Activated CD4-positive, alpha-beta T cell treated with anti-CD3 and anti-CD28 coated beads, Interleukin-2, amount 50 U/mL, for 1 hour (primary cell): ENCODE data around the gene TRMT44.

Experiments used
- DNase-seq: peaks from one replicate; pipeline ENCODE4 v3.0.0-alpha.2; 2020

TRMT44 gene

DNA sequence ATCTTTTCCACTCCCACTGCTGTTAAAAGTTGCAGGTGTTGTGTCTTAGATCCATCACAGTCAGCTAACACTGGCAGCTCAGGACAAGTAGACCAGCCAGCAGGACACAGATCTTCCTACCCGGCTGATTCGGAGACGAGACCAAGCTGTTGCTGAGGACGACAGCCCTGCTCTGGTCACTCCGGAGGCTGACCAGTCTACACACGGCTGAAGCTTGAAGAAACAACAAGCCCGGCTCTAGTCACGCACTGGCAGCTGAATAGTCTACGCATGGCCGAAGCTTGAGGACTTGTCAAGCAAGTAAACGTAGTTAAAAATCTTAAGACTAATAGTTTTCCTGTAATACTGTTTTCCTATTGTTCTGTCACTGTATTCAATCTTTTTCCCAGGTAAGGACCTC is 1.8 kb upstream of the TRMT44 start:
- no peak for DNase-seq

DNA sequence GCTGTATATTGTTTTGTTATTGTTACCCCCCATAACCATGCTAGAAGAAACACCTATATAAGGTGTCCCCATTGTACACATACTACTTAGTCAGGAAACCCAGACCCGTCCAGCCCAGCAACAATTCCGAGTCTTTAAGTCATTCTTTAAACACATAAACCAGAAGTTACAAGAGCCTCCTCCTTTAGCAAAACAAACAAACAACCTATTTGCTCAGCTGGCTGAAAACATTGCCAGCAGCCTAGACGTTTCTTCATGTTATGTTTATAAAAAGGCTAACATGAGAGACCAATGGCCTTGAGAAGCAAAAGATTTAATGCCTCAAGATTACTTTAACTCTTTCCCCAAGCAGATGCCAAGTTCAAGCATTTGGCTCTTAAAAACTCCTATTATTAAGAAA is 1.4 kb upstream of the TRMT44 start:
- no peak for DNase-seq

DNA sequence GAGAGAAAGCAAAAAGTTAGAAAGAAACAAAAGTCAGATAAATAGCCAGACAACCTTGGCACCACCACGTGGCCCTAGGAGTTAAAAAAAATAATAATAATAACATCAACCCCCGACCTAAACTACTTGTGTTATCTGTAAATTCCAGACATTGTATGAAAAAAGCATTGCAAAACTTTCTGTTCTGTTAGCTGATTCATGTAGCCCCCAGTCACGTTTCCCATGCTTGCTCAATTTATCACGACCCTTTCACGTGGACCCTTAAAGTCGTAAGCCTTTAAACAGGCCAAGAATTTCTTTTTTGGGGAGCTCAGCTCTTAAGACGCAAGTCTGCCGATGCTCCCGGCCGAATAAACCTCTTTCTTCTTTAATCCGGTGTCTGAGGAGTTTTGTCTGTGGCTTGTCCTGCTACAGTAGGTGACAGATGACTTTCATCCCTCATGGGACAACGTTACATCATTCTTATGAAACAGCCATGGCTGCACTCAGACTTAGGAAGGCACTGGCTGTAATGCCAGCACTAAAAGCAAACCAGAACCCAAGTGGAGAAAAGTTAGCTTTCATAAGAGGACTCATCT is 574 bp upstream of the TRMT44 start:
- DNase-seq: peak; percentile 7

DNA sequence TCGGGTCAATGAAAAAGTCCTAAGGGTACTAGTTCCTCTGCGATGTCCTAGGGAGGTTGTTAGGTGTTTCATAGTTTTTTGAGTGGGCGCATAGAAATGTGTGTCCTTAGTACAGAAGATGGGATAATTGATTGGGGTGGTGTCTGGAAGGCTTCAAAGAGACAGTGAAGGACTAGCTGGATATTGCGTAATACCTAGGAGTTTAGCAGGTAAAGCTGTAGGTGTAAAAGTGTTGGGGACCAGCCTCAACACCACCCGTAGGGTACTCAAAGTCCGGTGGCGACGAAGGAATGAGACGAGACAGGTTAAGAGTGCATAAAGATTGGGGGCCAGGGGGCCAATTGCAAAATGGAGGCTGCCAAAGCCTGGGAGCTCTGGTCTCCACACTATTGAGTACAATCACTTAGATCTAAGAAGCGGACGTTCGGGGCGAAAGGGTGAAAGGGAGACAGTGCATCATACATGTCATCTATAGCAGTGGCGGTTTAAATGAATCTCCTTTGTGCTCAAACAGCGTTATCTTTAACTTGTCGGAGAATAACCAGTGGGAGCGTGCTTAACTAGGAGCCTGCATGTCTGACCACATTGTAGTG is 1.0 kb downstream of the TRMT44 start:
- DNase-seq: no peak

DNA sequence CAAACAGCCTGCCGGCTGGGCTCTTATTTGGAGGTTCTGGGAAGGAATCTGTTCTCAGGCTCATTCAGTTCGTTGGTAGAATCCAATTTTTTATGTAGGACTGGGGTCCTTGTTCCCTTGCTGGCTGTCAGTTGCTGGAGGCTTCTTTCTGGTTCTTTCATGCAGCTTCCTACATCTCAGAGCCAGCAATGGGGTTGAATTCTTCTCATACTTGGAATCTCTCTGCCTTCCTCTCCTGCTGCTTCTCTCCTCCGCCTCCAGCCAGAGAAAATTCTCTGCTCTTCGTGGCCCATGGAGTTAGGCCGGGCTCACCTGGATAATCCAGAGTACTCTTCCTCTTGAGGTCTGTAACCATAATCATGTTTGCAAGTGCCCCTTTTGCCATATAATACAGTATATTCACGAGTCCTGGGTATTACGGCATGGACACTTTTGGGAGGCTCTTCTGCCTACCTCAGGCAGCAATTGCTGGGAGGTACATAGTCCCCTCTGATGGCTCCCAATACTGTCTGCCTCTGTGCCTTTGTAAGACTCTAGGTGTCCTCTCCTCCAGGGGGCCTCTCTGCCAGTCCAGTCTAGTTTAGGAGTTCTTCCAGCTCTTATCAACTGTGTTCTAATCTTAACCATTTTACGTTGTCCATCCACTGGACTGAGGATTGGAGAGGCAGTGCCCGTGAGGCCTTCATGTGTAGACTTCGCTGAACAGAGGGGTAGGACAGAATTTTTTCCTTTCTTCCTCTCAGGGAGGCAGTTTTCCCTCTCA is 2.2 kb downstream of the TRMT44 start:
- no peak for DNase-seq

DNA sequence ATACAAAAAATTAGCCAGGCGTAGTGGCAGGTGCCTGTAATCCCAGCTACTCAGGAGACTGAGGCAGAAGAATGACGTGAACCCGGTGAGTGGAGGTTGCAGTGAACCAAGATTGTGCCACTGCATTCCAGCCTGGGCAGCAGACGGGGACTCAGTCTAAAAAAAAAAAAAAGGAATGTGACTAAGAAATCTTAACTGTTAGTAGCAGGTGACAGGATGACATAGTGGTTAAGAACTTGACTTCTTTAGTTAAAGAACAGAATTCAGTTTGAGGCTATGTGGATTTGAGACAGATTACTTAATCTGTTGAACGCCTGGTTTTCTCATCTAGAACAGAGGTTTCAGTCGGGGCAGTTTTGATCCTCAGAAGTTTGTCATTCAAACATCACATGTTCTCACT is 3.2 kb downstream of the TRMT44 start:
- DNase-seq: no peak

DNA sequence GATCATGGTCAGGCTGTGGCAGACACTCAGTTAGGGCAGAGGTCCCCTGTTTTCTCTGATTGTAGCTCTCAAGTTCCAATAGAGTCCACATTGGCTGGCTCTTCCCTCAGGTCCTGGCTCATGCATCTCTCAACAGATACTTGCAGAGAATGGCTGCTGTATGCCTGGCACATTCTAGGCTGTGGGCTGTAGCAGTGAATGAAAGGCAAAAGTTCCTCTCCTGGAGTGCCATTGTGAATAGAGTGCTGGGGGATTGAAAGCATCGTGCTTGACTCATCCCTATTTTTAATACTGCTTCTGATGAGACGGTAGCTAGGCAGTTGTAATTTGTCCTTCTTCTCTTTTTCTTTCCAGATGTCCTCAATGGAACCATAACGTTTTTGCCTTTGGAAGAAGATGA is 5.5 kb downstream of the TRMT44 start:
- no peak for DNase-seq

DNA sequence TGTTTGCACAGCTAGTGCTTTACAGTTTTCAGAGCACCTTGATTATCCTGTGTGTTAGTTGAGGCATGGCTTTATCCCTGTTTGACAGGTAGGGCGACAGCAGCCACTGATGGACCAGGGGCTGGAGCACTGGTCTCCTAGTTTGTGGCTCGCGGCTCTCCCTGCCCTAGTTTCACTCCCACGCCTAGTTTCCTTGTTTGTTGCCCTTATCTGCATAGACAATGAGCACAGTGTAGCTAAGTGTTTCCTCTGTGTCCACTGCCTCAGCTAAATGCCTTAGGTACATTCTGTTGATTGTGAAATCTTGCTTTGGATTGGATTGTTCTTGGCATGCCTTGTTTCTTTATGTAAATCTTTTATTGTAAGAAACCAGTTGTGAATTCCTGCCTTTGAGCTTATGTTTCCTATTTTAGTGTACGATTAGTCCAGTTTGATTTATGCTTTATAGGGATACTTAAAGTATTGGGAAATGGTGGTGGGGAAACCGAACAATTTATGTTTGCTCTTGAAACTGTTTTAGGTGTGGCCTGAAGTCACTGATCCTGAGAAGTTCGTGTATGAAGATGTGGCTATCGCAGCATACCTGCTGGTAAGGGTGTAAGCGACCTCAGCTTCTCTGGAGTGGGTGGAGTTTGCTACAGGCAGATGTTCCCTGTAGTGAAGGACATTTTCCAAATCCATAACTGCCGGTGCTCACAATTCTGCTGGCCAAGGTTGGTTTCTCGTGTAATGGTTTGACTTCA is 11.0 kb downstream of the TRMT44 start:
- DNase-seq: no peak

DNA sequence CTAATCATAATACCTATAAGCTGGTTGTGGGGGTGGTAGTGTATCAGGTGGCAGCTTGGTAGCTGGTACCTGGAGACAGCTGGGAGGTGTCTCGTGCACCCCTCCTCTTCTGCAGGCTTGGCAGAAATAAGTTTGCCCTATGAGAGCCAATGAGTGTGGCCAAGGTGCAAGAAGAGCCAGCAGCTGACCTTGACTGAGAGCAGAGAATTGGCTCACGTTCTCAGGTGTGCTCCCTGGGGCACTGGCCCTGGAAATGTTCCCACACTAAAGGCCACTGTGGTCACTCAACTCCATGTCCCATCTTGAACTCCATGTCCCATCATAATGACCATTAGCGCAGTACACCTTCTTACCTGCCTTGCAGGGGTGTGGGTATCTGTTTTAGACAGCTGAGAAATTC is 13.4 kb downstream of the TRMT44 start:
- no peak for DNase-seq

DNA sequence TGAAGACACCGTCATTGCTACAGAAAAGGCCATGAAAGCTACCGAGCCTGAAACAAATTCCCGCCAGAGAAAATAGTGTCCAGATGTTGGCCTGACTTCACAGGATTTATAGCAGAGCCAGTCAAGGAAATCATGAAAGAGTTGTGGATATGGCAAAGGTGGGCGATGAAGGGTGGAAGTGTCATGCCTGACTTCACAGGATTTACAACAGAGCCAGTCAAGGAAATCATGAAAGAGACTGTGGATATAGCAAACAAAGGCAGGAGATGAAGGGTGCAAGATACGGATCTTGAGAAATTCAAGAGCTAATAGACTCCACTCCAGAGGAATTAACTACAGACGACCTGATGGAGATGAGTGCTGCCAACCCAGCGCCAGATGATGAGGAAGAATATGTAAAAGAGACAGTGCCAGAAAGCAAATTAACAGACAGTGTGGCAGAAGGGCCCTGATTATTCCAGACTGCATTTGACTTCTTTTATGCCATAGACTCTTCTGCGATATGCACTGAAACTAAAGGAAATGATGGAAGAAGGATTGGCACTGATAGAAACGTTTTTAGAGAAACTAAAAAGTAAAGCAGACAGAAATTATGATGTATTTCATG is 17.2 kb downstream of the TRMT44 start:
- DNase-seq: no peak

DNA sequence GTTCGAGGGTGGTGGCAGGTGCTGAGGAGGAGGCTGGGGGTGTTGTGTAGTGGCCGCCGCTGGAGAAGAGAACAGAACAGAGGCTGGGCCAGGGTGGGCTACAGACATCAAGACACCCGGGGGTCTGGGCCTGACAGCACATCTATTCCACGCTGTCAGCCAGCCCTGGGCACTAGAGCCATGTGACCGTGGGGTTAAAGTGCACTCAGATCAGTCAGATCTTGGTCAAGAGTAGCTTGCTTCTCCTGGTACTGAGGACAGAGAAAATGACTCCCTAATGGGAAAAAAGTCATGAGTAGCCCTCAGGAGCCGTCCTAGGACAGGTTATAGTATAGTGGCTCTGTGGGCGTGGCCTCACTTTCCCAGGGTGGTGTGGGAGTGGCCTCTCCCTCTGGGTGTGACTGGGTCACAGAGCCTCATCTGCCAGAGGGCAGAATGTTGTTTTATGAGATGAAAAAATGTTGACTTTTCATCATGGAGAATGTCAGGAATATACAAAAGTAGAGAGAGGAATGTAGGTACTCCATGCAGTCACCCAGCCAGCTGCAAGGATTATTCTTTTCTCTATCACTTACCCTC is 19.4 kb downstream of the TRMT44 start:
- no peak for DNase-seq

DNA sequence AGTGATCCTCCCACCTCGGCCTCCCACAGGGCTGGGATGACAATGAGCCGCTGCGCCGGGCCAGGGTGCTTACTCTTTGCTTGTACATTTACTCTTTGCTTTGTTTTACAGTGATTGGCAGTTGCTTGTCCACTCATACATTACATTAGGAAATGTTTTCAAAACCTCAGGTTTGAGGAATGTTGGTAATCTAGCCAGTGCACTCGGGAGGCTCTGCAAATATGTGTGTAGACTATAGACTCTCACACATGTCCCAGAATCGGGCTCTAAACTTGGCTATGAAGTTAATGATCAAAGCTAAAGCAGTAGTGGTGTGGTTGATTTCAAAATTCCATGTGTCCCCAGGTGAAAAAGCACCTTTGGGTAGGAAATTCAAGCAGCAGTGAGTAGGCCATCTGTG is 20.5 kb downstream of the TRMT44 start:
- DNase-seq: no peak

DNA sequence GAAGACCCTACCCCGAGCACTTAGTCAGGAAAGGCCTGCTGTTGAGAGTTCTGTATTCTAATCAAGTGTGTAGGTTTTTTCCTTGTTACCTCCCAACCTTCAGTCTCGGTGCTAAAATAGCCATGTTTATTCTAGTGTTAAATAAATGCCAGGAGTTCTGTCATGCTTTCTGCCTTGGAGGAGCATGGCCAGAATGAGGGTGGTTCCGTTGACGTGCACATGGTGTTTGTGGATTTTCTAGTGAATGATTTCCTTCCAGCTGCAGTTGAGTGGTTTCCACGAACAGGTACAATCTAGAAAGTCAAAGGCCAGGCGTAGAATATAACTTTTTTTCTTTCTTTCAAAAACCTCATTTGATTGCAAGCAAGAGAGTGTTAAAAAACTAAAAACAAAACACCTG is 21.0 kb downstream of the TRMT44 start:
- no peak for DNase-seq

DNA sequence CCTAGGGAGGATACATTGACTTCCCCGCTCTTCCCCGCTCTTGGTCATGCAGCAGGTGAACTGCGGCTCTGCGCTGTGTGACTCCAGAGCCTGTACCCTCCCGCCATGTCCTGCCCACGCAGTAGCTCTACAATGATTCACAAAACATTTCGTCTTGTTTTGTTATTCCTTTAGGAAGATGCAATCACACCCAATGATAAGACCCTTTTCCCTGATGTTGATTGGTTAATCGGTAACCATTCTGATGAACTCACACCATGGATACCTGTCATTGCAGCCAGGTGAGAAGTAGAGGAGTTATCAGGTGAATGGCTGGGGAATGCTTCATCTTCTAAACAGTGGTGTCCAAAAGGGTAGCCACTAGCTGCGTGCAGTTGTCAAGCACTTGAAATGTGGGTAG is 23.2 kb downstream of the TRMT44 start:
- DNase-seq: no peak

DNA sequence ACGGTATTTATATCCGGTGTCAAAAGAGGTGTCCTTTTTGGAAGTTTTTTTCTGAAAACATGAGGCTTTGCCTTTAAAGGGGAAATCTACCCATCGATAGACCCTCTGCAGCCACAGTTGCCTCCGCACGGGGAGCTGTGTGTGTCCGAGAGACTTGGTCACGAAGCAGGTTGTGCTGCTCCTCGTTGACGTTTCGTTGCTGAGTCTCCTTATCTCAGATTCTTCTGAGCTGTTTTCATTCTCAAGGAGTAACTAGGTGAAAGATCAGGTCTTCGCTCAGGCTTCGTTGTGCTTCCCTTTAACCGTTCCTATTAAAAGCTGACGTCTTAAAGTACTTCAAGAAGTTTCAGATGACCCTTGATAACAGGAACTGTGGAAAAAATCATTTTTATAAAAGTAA is 23.8 kb downstream of the TRMT44 start:
- DNase-seq: no peak

DNA sequence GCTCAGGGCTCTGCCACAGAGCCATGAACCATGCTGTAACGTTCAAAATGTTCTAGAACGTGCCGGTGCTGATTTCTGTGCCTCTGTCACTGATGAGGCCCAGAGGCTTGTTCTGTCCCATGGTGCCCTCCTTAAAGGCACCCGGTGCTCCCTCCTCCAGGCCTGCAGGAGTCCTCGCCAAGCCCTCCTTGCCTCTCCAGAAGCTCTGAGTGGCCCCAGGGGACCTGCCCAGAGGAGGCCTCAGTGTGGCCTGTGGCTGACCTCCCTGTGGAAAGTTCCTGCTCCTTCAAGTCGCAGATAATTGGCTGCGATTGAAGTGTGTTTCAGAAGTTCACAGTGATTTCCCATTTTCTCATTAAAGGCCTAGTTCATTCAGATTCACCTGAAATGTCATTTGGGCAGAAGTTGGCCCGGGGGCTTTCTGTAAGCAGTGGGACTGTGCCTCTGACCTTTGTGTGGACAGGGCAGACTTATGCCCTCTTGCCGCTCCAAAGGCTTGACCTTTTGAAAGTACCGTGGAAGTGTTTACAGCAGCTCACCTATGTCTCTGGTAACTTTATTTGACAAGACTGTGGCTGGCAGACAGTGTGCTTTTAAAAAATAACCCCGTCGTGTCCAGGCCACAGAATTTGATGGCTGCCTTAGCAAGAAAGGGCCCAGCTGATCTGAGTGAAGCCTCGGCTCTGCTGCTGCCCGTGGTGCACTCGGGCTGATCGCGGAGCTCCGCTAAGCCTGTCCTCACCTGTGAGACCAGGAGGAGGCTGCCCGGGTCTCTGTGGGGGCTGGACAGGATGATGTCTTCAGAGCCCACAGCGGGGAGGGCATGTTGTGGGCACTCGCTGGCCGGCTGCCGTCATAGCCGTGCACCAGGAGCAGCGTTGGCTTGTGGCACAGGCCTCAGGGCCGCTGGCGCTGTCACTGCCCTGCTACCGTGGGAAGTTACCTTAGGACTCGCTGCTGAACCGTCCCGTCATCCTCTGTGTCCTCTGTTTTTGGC is 25.3 kb downstream of the TRMT44 start:
- no peak for DNase-seq

DNA sequence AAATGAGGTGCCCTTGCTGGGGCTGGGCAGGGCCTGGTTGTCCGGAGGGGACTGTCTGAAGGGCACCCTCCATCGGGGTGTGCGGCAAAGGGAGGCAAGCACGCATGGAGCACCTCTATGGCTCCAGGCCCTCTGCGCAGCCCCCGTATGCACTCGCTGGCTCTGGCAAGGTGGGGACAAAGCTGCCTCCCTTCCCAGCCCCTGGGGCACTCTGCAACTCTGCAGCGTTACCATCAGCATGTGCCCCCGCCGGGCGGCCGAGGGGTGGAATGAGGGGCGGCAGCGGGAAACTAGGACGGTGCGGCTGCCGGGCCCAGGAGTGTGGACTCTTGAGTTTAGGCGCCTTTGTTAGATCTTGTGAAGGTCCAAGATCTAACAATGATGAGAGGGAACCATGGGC is 26.4 kb downstream of the TRMT44 start:
- DNase-seq: no peak

DNA sequence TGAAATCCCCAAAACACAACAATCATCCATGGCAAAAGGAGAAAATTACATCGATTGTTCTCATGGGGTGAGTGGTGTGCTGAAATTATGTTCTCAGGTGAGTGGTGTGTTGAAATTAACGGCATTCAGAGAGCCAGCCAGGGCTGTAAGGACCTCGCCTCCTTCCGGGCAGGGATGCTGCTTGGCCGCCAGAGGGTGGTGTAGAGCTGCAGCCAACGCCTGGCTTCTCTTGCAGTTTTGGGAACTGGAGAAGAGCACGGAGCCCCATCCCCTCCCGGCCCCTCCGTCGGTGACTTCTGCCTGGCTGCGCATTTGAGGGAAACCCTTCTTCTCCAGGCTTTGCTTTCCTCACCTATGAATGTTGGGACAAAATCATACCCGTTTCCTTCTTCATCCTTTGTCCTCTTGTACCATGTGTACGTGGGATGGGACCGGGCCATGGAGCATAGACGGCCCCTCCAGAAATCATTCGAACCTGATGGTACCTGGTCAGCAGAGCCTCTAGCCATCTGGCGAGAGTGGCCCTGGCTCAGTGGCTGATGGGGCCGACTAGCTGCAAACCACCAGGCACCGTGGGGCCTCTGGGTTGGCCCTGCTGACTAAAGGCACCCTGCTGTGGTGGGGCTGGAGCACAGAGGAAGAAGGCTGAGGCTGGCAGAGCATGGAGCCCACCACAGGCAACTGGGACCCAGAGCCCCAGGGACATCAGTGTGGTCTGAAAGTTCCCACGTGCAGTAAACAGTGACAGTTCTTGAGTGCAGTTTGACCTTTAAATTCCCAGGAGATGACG is 28.4 kb downstream of the TRMT44 start:
- DNase-seq: peak; percentile 58

DNA sequence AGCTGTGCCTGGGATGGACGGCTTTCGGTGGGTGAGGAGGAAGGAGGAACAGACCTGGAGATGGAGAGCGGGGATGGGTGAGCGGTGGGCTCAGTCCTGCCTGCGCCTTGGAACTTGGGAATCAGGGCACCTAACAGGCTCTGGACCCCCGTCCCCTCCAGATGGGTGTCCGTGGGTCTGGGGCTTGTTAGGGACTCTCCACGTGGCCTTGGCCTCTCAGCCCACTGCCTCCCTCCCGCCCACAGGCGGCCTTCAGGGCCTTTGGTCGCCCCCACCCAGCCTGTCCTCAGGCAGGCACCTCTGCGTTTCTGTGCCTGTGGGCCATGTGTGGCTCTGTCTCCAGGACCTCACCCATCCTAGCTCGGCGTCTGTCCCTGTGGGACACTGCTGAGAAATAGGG is 29.0 kb downstream of the TRMT44 start:
- no peak for DNase-seq

DNA sequence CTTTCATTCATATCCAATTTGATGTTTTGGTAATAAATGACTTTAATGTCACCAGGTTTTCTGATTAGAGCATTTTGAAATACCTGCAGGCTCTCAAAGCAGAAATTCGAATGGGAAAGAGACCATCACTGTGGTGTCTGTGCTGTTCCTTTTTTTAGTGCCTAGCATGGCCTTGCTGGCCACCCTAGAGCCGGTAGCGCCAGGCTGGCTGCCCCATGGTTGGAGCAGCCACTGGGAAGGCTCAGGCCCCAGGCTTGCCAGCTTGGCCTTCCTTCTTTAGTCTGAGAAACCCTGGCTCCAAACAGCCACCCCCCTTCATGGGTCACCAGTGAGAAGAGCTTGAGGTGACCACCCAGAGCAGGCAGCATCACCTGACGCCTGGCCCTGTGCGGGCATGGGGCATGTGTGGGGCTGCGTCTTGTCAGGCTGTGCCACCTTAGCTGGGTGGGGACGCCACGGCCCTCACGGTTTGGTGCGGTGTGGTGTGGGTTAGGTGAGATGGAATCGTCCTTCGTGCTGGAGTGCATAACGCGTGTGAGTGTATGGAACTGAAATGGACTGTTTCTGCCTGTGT is 30.0 kb downstream of the TRMT44 start:
- DNase-seq: no peak
